HG03442 (cell line): ENCODE data around the gene PCBD2.
"Not testable (repeated sequence)": the region's sequence is repeated elsewhere in the genome, so short reads cannot be mapped to it uniquely, and the experiment has no call there.

Source experiments
- ATAC-seq: cut with Tn5 transposase; IDR thresholded peaks from one replicate; pipeline ENCODE4 v1.9.1; 2021; ENCODE audit warnings: mild to moderate bottlenecking, moderate library complexity; ENCODE audit not compliant: unreplicated experiment

Gene PCBD2

DNA sequence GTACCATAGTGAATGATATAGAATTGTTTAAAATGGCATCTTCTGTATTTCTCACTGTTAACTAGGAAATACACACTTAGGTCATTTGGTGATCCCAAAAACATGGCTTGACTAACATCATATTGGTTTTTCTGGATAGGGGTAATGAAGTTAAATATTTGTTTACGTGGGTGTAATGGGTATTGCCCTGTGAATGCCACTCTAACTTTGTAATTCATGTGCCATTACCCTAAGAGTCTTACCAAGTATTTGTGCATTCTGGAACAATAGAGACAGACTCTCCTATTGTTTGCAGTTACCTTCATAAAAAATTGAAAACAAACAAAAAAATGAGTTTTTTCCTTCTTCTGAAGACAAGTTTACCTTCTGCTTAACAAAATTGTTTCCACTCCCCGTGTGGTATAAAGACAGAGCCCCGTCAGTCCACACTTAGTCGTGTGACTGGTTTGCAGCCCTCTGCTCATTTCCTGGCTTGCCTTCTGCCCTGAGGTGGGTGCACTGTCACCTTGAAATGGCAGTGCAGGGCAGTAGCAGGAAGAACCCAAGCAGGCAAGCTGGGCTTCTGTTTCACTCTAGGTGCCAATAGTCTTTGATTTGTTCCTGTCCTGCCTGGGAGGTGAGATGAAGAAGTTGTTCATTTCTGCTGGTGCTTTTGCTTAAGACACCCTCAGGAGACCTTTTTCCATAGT, 53.1 kb downstream of the PCBD2 start:
- no peak for ATAC-seq

GRCh38 chr5:134958755-134959154, 53.8 kb downstream of the PCBD2 start:
- no peak for ATAC-seq

GRCh38 chr5:134963098-134963497, 58.2 kb downstream of the PCBD2 start:
- ATAC-seq = no peak

- ATAC-seq = no peak
Measured at GRCh38 chr5:134964359-134965270, 59.7 kb downstream of the PCBD2 start.

- ATAC-seq = no peak
Measured at GRCh38 chr5:134965271-134965825, 60.4 kb downstream of the PCBD2 start.

DNA sequence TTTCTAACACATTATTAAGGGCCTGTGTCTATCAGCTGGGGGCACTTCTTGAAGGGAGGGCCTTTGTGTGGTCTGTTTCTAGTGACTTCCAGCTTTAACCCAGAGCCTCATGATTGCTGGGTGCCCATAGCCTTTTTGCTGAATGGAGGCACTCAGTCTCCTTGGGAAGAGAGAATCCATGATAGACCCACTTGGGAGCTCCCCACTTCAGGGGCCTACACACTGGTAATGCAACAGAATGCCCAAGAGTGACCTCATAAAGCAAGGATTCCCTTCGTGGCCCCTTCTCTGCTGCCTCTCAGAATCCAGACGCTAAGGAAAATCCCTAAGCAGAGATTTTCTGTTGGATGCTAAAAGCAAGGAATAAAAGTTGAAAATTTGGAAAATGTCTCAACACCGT, 62.7 kb downstream of the PCBD2 start, which contains the start of gene CATSPER3:
TSS of gene CATSPER3 (plus strand) at position 301 of the 400 bp plus-strand sequence. CDS start at position 386, 85 bp downstream.
- ATAC-seq = no peak

- ATAC-seq = no peak
Measured at GRCh38 chr5:134968055-134968454, 63.1 kb downstream of the PCBD2 start.

GRCh38 chr5:134969166-134969565, 64.2 kb downstream of the PCBD2 start:
- no peak for ATAC-seq

GRCh38 chr5:134975078-134975715, 70.3 kb downstream of the PCBD2 start:
- no peak for ATAC-seq

- ATAC-seq = no peak
Measured at GRCh38 chr5:134975843-134976242, 70.9 kb downstream of the PCBD2 start.

DNA sequence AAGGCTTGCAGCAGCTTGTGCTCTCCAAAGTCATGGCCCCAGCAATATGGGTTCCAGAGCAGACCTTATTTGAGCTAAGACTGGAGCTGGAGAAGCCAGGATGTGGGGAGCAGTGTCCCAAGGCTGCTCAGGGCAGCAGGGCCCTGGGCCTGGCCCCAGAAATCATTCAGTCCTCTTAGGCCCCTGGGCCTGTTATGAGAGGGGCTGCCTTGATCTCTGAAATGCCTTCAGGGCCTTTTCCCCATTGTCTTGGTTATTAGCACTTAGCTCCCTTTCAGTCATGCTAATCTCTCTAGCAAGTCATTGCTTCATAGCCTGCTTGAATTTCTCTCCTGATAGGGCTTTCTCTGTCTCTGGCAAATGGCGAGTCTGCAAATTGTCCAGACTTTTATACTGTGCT, 71.9 kb downstream of the PCBD2 start:
- ATAC-seq = no peak

GRCh38 chr5:134979416-134979815, 74.5 kb downstream of the PCBD2 start:
- ATAC-seq = no peak

- no peak for ATAC-seq
Measured at GRCh38 chr5:134982230-134982629, 77.3 kb downstream of the PCBD2 start.

- ATAC-seq = no peak
Measured at GRCh38 chr5:134989266-134989830, 84.4 kb downstream of the PCBD2 start.

DNA sequence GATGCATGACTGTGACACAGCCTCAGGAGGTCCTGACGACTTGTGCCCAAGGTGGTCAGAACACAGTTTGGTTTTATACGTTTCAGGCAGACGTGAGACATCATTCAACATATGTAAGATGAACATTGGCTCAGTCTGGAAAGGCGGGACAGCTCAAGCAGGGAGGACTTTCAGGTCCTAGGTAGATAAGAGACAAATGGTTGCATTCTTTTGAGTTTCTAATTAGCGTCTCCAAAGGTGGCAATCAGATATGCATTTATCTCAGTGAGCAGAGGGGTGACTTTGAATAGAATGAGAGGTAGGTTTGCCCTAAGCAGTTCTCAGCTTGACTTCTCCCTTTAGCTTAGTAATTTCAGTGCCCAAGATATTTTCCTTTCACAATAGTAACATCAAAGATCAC, 85.3 kb downstream of the PCBD2 start:
- not testable (repeated sequence) for ATAC-seq

DNA sequence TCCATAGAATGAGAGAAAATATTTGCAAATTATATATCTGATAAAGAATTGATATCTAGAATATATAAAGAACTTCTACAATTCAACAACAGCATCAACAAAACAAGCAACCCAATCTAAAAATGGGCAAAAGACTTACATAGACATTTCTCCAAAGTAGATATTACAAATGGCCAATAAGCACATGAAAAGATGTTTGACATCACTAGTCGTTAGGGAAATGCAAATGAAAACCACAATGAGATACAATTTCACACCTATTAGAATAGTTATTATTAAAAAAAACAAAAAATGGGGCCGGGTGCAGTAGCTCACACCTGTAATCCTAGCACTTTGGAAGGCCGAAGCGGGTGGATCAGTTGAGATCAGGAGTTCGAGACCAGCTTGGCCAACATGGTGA, 87.2 kb downstream of the PCBD2 start:
- ATAC-seq = no peak

GRCh38 chr5:134993161-134993560, 88.2 kb downstream of the PCBD2 start:
- no peak for ATAC-seq

DNA sequence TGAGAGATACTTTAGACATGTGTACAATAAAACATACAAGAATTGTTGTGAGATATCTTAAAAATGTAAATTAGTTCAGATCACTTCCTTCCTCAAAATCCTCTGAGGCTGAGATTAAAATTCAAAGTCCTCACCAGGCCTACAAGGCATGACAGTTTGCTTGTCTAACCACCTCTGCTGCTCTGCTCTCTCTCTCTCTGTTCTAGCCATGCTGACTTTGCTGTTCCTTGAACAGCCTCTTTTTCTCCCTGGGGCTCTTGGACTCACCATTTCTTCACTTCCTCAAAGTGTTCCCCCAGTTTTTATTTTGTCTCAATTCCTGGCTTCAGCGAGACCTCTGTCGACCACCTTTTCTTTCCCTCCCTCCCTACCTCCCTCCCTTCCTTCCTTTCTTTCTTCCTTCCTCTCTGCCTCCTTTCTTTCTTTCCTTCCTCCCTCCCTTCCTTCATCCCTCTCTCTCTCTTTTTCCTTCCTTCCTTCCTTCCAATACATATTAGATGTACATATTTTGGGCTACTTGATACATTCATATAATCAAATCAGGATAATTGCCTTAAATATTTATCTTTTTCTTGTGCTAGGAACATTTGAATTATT, 89.7 kb downstream of the PCBD2 start:
- no peak for ATAC-seq

DNA sequence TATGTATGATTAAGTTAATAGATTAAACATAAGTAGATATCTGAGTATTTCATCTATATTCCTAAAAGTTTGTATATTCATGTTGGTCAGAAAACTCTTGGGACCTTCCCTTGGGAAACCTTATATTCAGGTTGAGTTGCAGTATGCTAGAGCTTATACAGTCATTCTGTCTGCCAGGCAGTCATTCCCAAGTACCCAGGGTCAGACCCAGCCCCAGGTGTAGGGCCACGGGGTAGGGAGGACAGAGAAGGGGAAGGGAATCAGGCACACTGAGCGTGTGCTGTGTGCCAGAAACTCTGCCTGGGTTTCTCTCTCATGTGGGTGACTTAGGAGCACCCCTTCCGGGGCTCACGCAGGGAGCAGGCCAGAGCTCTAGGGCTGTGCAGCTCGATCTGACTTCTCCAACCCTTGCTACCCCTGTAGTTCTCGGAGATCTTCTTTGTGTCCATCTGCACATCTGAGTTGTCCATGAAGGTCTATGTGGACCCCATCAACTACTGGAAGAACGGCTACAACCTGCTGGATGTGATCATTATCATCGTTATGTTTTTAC, 91.0 kb downstream of the PCBD2 start:
- no peak for ATAC-seq

DNA sequence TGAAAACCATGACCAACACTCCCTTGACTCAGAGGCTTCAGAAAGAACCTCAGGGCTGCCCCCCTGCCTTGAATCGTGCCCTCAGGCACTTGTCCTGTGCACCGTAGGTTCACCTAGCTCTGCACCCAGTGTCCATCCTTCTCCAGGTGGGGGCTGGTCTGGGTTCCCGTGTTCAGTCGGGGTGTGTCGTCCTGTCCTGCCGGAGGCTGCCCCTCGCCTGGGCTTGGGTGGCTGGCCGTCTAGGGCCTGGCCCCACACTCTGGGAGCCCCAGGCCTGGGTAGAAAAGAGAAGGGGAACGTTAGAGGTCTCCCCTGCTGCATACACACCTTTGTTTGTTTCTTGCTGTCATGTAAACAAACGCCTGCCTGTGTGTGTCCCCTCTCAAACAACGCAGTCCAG, 92.1 kb downstream of the PCBD2 start:
- no peak for ATAC-seq
